HG03439 (cell line): ENCODE data around the gene MLX.
A peak's percentile ranks its signal among the peaks of the same experiment; 100 is the strongest.

Experiments
- ATAC-seq: cut with Tn5 transposase; IDR thresholded peaks from one replicate; pipeline ENCODE4 v1.9.1; 2021; ENCODE audit warnings: mild to moderate bottlenecking, moderate library complexity; ENCODE audit not compliant: unreplicated experiment

The MLX gene

GRCh38 chr17:42577532-42578281 lies 10.8 kb downstream of the MLX start, which contains the start of gene PSMC3IP:
TSS of gene PSMC3IP (minus strand) at chr17:42577729. CDS start at chr17:42577686, 43 bp downstream.
- peak; percentile 82 for ATAC-seq

- ATAC-seq: peak; percentile 55
Observed at GRCh38 chr17:42578282-42578869, 11.5 kb downstream of the MLX start.

GRCh38 chr17:42579794-42580551 lies 13.1 kb downstream of the MLX start:
- no peak for ATAC-seq

DNA sequence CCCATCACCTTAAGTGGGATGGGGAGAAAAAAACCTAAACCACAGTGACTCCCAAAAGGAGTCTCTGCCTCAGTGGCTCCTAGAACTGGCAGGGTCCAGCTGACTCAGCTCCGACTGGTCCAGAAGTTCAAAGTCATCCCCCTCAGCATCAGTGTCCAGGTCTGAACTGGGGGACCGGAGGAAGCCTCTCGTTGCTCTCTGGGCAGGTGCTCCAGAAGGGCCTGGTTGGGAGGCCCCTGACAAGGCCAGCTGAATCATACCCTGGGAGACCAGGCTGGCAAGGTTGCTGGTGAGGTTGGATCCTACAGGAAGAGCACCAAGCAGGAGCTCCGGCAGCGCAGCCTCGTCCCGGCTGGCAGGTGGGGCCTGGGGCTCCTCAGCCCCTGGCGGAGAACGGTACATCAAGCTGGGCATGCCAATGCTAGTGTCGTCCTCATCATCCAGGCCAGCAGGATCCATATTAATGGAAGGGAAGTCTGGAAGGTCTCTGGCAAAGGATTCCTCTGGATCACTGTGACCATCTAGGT lies 14.9 kb downstream of the MLX start:
- no peak for ATAC-seq

GRCh38 chr17:42584880-42585279 lies 18.0 kb downstream of the MLX start:
- no peak for ATAC-seq

DNA sequence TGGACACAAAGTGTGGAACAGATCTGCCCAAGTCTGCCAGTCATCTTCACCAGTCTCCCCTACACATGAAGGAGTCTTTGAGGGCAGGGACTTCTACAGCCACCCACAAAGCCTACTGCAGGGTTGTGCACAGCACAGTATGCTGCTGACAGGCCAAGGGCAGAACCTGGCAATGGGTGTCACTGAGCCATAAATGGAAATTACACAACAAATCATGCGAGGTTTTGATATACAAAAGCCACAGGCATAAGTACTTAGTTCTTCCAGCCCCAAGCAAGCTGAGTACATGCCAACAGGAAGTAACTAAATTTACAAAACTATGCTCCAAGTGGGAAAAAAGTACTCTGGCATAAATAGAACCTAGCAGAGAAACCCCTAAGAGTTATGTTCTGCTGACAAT lies 18.5 kb downstream of the MLX start:
- ATAC-seq: no peak

- no peak for ATAC-seq
Observed at GRCh38 chr17:42586514-42587230, 19.8 kb downstream of the MLX start.

GRCh38 chr17:42590886-42591285 lies 24.0 kb downstream of the MLX start:
- ATAC-seq: no peak

- no peak for ATAC-seq
Observed at GRCh38 chr17:42591411-42591810, 24.5 kb downstream of the MLX start.

DNA sequence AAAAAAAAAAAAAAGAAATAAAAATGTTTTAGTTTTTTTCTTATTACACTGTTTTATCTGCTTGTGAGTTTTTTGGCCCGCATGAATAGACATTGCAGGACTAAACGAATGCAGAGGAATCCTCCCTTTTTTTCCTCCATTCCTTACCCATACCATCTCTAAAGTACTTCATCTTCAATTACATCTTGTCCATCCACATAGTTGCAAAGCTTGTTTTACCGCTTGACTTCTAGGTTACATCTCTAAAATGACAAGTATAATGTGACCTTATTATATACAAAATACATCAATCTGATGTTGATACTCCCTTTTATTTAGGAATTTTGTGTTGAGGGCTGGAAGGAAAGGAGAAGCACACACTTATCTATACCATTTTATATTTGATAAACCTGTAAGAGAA lies 29.5 kb downstream of the MLX start:
- no peak for ATAC-seq

GRCh38 chr17:42598905-42599304 lies 32.0 kb downstream of the MLX start:
- ATAC-seq: no peak

- ATAC-seq: no peak
Observed at GRCh38 chr17:42603318-42603717, 36.4 kb downstream of the MLX start.

GRCh38 chr17:42607769-42608168 lies 40.9 kb downstream of the MLX start:
- ATAC-seq: no peak

GRCh38 chr17:42608305-42609181 lies 41.6 kb downstream of the MLX start:
- ATAC-seq: peak; percentile 37

DNA sequence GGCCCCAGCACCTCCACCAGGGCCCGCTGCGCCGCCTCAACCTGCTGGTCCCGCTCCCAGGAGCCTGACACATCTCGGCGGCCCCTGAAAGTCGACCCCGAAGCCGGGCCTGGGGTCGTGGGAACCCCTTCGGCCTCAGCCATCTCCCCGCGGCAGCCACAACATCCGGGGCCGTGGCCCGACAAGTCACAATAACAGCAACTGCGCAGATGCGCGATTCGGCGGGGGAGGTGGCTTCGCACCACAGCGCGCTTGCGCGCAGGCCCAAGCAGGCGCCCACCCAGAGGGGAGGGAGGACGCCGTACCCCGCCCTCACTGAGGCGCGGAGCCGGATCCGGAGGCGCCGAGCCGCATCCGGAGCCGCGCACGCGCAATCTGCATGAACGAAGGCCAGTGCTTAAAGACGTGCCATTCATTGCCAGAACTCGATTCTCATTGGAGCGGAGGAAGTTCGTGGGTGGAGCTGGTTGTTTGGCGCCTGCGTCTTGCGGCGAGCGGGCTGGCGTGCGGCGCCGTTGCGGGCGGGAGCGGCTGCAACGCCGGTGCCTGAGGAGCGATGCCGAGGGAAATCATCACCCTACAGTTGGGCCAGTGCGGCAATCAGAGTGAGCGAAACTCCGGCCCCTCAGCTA lies 42.4 kb downstream of the MLX start, which contains the start of the genes RETREG3 and TUBG1:
Gene RETREG3, minus strand, starts transcription at position 193 of the 632 bp plus-strand sequence. Its CDS starts 50 bp downstream, at position 143.
Gene TUBG1, plus strand, starts transcription at position 502 of the 632 bp plus-strand sequence. Its CDS starts 55 bp downstream, at position 557.
- ATAC-seq: peak; percentile 91

GRCh38 chr17:42609814-42610801 lies 43.2 kb downstream of the MLX start:
- ATAC-seq: peak; percentile 15

DNA sequence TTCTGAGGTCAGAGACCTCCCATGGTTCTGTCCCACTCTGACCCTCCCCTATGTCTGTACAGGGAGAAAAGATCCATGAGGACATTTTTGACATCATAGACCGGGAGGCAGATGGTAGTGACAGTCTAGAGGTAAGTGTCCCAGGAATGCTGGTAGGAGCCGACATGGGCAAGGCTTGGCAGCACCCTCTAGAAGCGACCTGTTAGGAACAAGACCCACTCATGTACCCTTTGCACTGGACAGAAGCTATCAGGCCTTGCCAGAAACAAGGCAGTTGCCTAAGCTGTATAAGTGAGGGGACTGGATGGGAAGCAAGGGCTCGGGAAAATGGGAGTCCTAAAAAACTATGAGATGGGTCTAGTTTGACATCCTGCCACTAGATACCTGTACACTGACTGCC lies 45.1 kb downstream of the MLX start:
- no peak for ATAC-seq

DNA sequence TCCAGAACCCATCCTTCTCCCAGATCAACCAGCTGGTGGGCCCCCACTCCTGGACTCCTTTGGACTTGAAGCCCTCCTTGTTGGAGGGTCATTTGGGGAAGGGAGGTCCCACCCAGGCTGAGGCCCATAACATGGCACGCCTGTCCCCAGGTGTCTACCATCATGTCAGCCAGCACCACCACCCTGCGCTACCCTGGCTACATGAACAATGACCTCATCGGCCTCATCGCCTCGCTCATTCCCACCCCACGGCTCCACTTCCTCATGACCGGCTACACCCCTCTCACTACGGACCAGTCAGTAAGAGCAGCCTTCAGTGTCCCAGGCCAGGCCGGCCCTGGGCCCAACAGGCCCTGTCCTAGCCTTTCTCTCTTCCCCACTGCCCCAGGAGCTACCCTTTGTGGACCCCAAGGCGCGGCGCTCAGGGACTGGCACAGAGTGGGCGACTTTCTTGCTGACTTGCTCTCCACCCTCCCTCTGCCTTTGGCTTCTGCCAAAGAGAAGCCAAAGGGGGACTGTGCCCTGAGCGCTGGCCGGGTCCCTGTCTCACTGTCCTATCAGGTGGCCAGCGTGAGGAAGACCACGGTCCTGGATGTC lies 46.9 kb downstream of the MLX start:
- ATAC-seq: no peak
